AG04449 (cell line): ENCODE measurements around the gene PRR3.

ENCODE experiments used
- CTCF ChIA-PET: fragments of 350-600 bp; formaldehyde crosslinking; extraction: SDS; loops from one replicate; lab custom pipeline; 2021; ENCODE audit warnings: antibody characterized with exemption; lab: Yijun Ruan, JAX
- POLR2A ChIA-PET: fragments of 400-600, 350-600 bp; formaldehyde crosslinking; extraction: SDS; loops from one replicate; lab custom pipeline; 2020; ENCODE audit warnings: antibody characterized with exemption, inconsistent platforms; lab: Yijun Ruan, JAX
- DNase-seq: peaks from one replicate; pipeline ENCODE4 v3.0.0-alpha.2; 2010; ENCODE audit warnings: low read depth, low spot score
- H3K4me3 ChIP-seq: 2 replicates; pipeline ENCODE4 v1.5.1; 2011; ENCODE audit warnings: low read depth, mild to moderate bottlenecking, control low read depth, low read length
- CTCF ChIP-seq: IDR thresholded peaks from one replicate; pipeline ENCODE4 v1.5.1; 2011; ENCODE audit warnings: mild to moderate bottlenecking, moderate library complexity, low read length, control low read depth, inconsistent platforms; ENCODE audit not compliant: insufficient read depth; ENCODE audit errors: missing control alignments

Gene PRR3

GRCh38 chr6:30562470-30563425 lies 5.7 kb downstream of the PRR3 start:
- CTCF ChIA-PET = interaction anchor here (0.8 to 6.6 kb wide), 4 partner anchors 8 to 79 kb away, joined by 4 to 73 read pairs (median 10); no protein-coding TSS in a partner anchor
- TF ChIP-seq CTCF = no peak
- POLR2A ChIA-PET = no interaction called here
- H3K4me3 ChIP-seq = no peak overlapping the region
- DNase-seq = no peak

- CTCF ChIA-PET = interaction anchor here (0.8 to 6.6 kb wide), 4 partner anchors 10 to 80 kb away, joined by 4 to 73 read pairs (median 10); no protein-coding TSS in a partner anchor
- TF ChIP-seq CTCF = no peak
- DNase-seq = no peak
- no peak overlapping the region for H3K4me3 ChIP-seq
- POLR2A ChIA-PET = interaction anchor here (0.9 kb wide), 1 partner anchor 10 kb away, joined by 4 read pairs; no protein-coding TSS in a partner anchor
Measured at GRCh38 chr6:30564114-30564513, 7.0 kb downstream of the PRR3 start.

DNA sequence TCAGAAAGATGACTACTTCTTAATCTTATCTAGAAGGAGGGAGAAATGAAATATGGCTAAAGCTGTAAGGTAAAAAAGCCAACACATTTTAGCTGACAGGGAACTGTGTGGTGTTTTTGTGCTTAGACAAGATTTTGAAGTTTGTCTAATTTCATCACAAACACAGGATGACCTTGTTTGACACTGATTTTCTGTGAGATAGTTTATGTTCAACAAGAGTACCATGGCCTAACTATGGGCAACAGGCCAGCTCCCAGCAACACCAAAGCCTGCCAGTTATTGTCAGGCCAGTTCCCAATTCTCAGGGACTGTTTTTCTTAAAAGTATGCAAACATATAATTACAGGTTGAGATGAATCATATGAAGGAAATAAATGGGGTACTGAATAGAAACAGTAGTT lies 8.7 kb downstream of the PRR3 start:
- no peak for TF ChIP-seq CTCF
- POLR2A ChIA-PET = no interaction called here
- CTCF ChIA-PET = interaction anchor here (6.6 kb wide), 1 partner anchor 23 kb away, joined by 73 read pairs; no protein-coding TSS in a partner anchor
- no peak overlapping the region for H3K4me3 ChIP-seq
- DNase-seq = no peak

GRCh38 chr6:30568245-30568644 lies 11.2 kb downstream of the PRR3 start:
- ChIA-PET CTCF (no interaction called here), POLR2A (no interaction called here)
- TF ChIP-seq CTCF = no peak
- no peak for DNase-seq
- H3K4me3 ChIP-seq = no peak overlapping the region

DNA sequence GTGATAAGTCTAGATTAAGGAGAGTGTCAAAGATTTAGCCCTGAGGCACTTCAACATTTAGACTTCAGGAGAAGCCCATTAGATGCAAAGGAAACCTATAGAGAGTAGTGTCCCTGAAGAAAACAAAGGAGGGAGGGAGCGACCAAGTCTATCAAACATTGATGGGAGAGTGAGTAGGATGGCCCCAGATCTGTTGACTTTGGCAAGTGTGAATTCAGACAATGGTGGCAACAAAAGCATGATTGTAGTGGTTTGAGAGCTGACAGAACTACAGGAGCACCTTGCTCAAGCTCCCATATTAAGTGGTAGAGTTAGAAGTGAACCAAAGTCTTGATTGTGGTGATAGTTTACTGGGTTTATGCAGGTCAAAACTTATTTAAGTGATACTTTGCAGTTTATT lies 13.2 kb downstream of the PRR3 start:
- POLR2A ChIA-PET = interaction anchor here (0.7 to 1.1 kb wide), 2 partner anchors 21 to 166 kb away, joined by 3 read pairs; no protein-coding TSS in a partner anchor
- peak overlapping the region; percentile 98 for H3K4me3 ChIP-seq
- CTCF ChIA-PET = interaction anchor here (1.0 to 2.6 kb wide), 9 partner anchors 9 to 88 kb away, joined by 3 to 18 read pairs (median 6); no protein-coding TSS in a partner anchor
- no peak for TF ChIP-seq CTCF
- DNase-seq = no peak

- no peak for DNase-seq
- no peak for TF ChIP-seq CTCF
- peak overlapping the region; percentile 98 for H3K4me3 ChIP-seq
- ChIA-PET POLR2A (interaction anchor here (0.7 to 1.1 kb wide), 4 partner anchors 11 to 166 kb away, joined by 3 read pairs; no protein-coding TSS in a partner anchor), CTCF (interaction anchor here (1.0 to 2.6 kb wide), 8 partner anchors 9 to 89 kb away, joined by 3 to 18 read pairs (median 7); no protein-coding TSS in a partner anchor)
Measured at GRCh38 chr6:30570740-30571074, 13.6 kb downstream of the PRR3 start.
